H9 (cell line): Measurements from ENCODE around the gene TSPAN33. TPM values are rescaled to one million over a fixed set of nuclear protein-coding genes. Genes with fewer than 3 reads are reported as not detected.

Source experiments
- DNase-seq: peaks from one replicate; pipeline ENCODE4 v3.0.0-alpha.2; 2017
- H2AFZ ChIP-seq: one replicate; pipeline ENCODE4 v1.6.1; 2013; ENCODE audit warnings: mild to moderate bottlenecking, low read length, control low read depth, moderate library complexity
- H2AK5ac ChIP-seq: 2 replicates; pipeline ENCODE4 v1.6.1; 2013; ENCODE audit warnings: low read length, control low read depth, mixed read lengths; ENCODE audit not compliant: insufficient read length
- H2BK120ac ChIP-seq: one replicate; pipeline ENCODE4 v1.6.1; 2013; ENCODE audit warnings: low read depth, mild to moderate bottlenecking, low read length, control low read depth, inconsistent platforms; ENCODE audit not compliant: poor library complexity, severe bottlenecking
- H2BK12ac ChIP-seq: 2 replicates; pipeline ENCODE4 v1.6.1; 2013; ENCODE audit warnings: low read length, control low read depth, mixed read lengths, low read depth; ENCODE audit not compliant: insufficient read length
- H2BK15ac ChIP-seq: 2 replicates; pipeline ENCODE4 v1.6.1; 2013; ENCODE audit warnings: low read depth, low read length, control low read depth
- H2BK20ac ChIP-seq: one replicate; pipeline ENCODE4 v1.6.1; 2013; ENCODE audit warnings: low read depth, mild to moderate bottlenecking, low read length, control low read depth, inconsistent platforms; ENCODE audit not compliant: poor library complexity, severe bottlenecking
- H2BK5ac ChIP-seq: 2 replicates; pipeline ENCODE4 v1.6.1; 2013; ENCODE audit warnings: low read length, control low read depth, mixed read lengths; ENCODE audit not compliant: insufficient read length
- H3K14ac ChIP-seq: 2 replicates; pipeline ENCODE4 v1.6.1; 2013; ENCODE audit warnings: low read length, control low read depth; ENCODE audit not compliant: insufficient read depth
- H3K18ac ChIP-seq: 2 replicates; pipeline ENCODE4 v1.6.1; 2013; ENCODE audit warnings: low read depth, mild to moderate bottlenecking, mixed read lengths, low read length, control low read depth; ENCODE audit not compliant: insufficient read length
- H3K23ac ChIP-seq: 2 replicates; pipeline ENCODE4 v1.6.1; 2013; ENCODE audit warnings: low read length, control low read depth, mixed read lengths, low read depth; ENCODE audit not compliant: insufficient read length
- H3K23me2 ChIP-seq: 2 replicates; pipeline ENCODE4 v1.6.1; 2013; ENCODE audit warnings: low read depth, mild to moderate bottlenecking, mixed read lengths, low read length, control low read depth; ENCODE audit not compliant: insufficient read length, poor library complexity, severe bottlenecking
- H3K27ac ChIP-seq: 2 replicates; pipeline ENCODE4 v1.5.1; 2013; ENCODE audit warnings: low read length, control low read depth, mixed read lengths, low read depth; ENCODE audit not compliant: insufficient read length
- H3K27me3 ChIP-seq: 2 replicates; pipeline ENCODE4 v1.6.1; 2013; ENCODE audit warnings: low read length, control low read depth, inconsistent platforms; ENCODE audit not compliant: insufficient read depth
- H3K4ac ChIP-seq: 2 replicates; pipeline ENCODE4 v1.6.1; 2013; ENCODE audit warnings: low read depth, mild to moderate bottlenecking, control low read depth, inconsistent platforms, low read length, moderate library complexity
- H3K4me1 ChIP-seq: 2 replicates; pipeline ENCODE4 v1.6.1; 2013; ENCODE audit warnings: low read length, control low read depth, inconsistent platforms; ENCODE audit not compliant: insufficient read depth
- H3K4me2 ChIP-seq: 2 replicates; pipeline ENCODE4 v1.6.1; 2013; ENCODE audit warnings: low read length, control low read depth, mixed read lengths; ENCODE audit not compliant: insufficient read length, insufficient read depth
- H3K56ac ChIP-seq: 2 replicates; pipeline ENCODE4 v1.6.1; 2013; ENCODE audit warnings: low read depth, mild to moderate bottlenecking, mixed read lengths, low read length, control low read depth; ENCODE audit not compliant: insufficient read length
- H3K79me1 ChIP-seq: 2 replicates; pipeline ENCODE4 v1.6.1; 2013; ENCODE audit warnings: low read depth, mild to moderate bottlenecking, moderate library complexity, low read length, control low read depth, inconsistent platforms; ENCODE audit not compliant: insufficient read depth, poor library complexity, severe bottlenecking
- H3K79me2 ChIP-seq: 2 replicates; pipeline ENCODE4 v1.6.1; 2013; ENCODE audit warnings: low read length, control low read depth, inconsistent platforms; ENCODE audit not compliant: insufficient read depth
- H3K9ac ChIP-seq: 2 replicates; pipeline ENCODE4 v1.6.1; 2013; ENCODE audit warnings: low read length, control low read depth, mixed read lengths; ENCODE audit not compliant: insufficient read length; ENCODE audit errors: extremely low read depth
- H3K9me3 ChIP-seq: one replicate; pipeline ENCODE4 v1.6.1; 2013; ENCODE audit warnings: low read depth, low read length, inconsistent platforms; ENCODE audit not compliant: control insufficient read depth
- H3T11ph ChIP-seq: one replicate; pipeline ENCODE4 v1.6.1; 2013; ENCODE audit warnings: mild to moderate bottlenecking, low read length, control low read depth, inconsistent platforms
- H4K20me1 ChIP-seq: one replicate; pipeline ENCODE4 v1.6.1; 2013; ENCODE audit not compliant: control insufficient read depth, insufficient read length, insufficient read depth
- H4K5ac ChIP-seq: 2 replicates; pipeline ENCODE4 v1.6.1; 2013; ENCODE audit warnings: low read depth, mild to moderate bottlenecking, mixed read lengths, low read length, control low read depth; ENCODE audit not compliant: insufficient read length
- H4K8ac ChIP-seq: replicated peaks from 2 replicates; pipeline ENCODE4 v1.6.1; 2013; ENCODE audit warnings: low read length, control low read depth, mixed read lengths, low read depth; ENCODE audit not compliant: insufficient read length
- H4K91ac ChIP-seq: 2 replicates; pipeline ENCODE4 v1.6.1; 2013; ENCODE audit warnings: low read depth, mild to moderate bottlenecking, moderate library complexity, mixed read lengths, low read length, control low read depth; ENCODE audit not compliant: insufficient read length
- H3K27ac Mint-ChIP-seq, 3 experiments: 2 replicates in 2 of 3; 3 replicates in 1 of 3; pipeline ENCODE4 v1.8.0; 2020 to 2021; ENCODE audit warnings: mixed read lengths in 3 of 3, mild to moderate bottlenecking in 1 of 3, moderate library complexity in 1 of 3
- H3K27me3 Mint-ChIP-seq: 2 replicates; pipeline ENCODE4 v1.8.0; 2021; ENCODE audit warnings: low read depth, mild to moderate bottlenecking, moderate library complexity, mixed read lengths
- H3K36me3 Mint-ChIP-seq, 3 experiments: 2 replicates in 2 of 3; 3 replicates in 1 of 3; pipeline ENCODE4 v1.8.0; 2020 to 2021; ENCODE audit warnings: low read depth in 3 of 3, mixed read lengths in 3 of 3; ENCODE audit not compliant: insufficient read depth in 1 of 3
- H3K4me1 Mint-ChIP-seq, 2 experiments: 2 replicates each; pipeline ENCODE4 v1.8.0; 2020; ENCODE audit warnings: mixed read lengths in 2 of 2
- H3K4me3 Mint-ChIP-seq, 2 experiments: 2 replicates in 1 of 2; 3 replicates in 1 of 2; pipeline ENCODE4 v1.8.0; 2020 to 2021; ENCODE audit warnings: mild to moderate bottlenecking in 2 of 2, mixed read lengths in 2 of 2, moderate library complexity in 1 of 2
- H3K9me3 Mint-ChIP-seq, 2 experiments: 2 replicates in 1 of 2; 3 replicates in 1 of 2; pipeline ENCODE4 v1.8.0; 2020; ENCODE audit warnings: mild to moderate bottlenecking in 2 of 2, mixed read lengths in 2 of 2, moderate library complexity in 1 of 2
- CTCF ChIP-seq: fragments of 200-600 bp; sonication (generic); conservative IDR thresholded peaks from 3 replicates; pipeline ENCODE4 v1.8.0; 2021; ENCODE audit warnings: antibody characterized with exemption, mild to moderate bottlenecking
- WGBS: extraction: QIAGEN DNeasy Blood & Tissue Kit; methylation state at CpG from one replicate; pipeline ENCODE4 v1.1.7; 2013; ENCODE audit warnings: missing lambda C conversion rate, low lambda C conversion rate, mixed read lengths; ENCODE audit not compliant: insufficient read length; ENCODE audit errors: extremely low coverage; 5-methylcytosine and 5-hydroxymethylcytosine counted together
- total RNA-seq: library from RNA; stranded (reverse); gene quantifications from 2 replicates; pipeline ENCODE4 v1.2.1, GENCODE V29; 2021

Gene TSPAN33
- total RNA-seq, 1 experiment from 2014 or later: 34.7 TPM

- Histone ChIP-seq H4K91ac (no peak overlapping the region), H3T11ph (no peak overlapping the region), H2BK20ac (no peak overlapping the region), H3K27me3 (no peaks in the 10 kb centered on the region; the same call in 1 of the 2 replicates), H4K8ac (no peak overlapping the region), H3K27ac (no peak overlapping the region), H3K4me2 (no peak overlapping the region), H2BK5ac (no peak overlapping the region), H3K14ac (no peak overlapping the region), H2AK5ac (no peak overlapping the region), H3K4me1 (no peaks in the 10 kb centered on the region; the same call in none of the 2 replicates), H2BK15ac (no peak overlapping the region), H3K23ac (no peak overlapping the region), H3K56ac (no peak overlapping the region), H3K18ac (no peak overlapping the region), H2BK120ac (no peak overlapping the region), H3K9me3 (no peaks in the 10 kb centered on the region), H3K4ac (no peak overlapping the region), H4K5ac (no peak overlapping the region), H3K79me1 (peaks cover 12% of the 10 kb centered on the region), H3K9ac (no peak overlapping the region), H2BK12ac (no peak overlapping the region), H4K20me1 (peaks cover 2% of the 10 kb centered on the region), H2AFZ (no peak overlapping the region), H3K23me2 (peaks cover 10% of the 10 kb centered on the region), H3K79me2 (peaks cover 26% of the 10 kb centered on the region; the same call in 1 of the 2 replicates)
- no peak for TF ChIP-seq CTCF
- Mint-ChIP-seq H3K4me3 (no peak overlapping the region), H3K27ac (no peak overlapping the region), H3K9me3 (no peaks in the 10 kb centered on the region), H3K36me3 (peaks cover 14 to 39% (median 38%) of the 10 kb centered on the region in 3 experiments; a peak in 6 of 7 replicates), H3K4me1 (peaks cover 28 to 30% of the 10 kb centered on the region in 2 experiments), H3K27me3 (no peaks in the 10 kb centered on the region)
- no CpG with 5 or more reads among the region's 3 CpGs for WGBS
- no peak for DNase-seq
Measured at GRCh38 chr7:129193892-129194291, 49.4 kb downstream of the TSPAN33 start.
